H9 (cell line): ENCODE results near the gene CD79B. TPM values are rescaled to one million over a fixed set of nuclear protein-coding genes. Genes with fewer than 3 reads are reported as not detected.
"Not testable (repeated sequence)": the region's sequence is repeated elsewhere in the genome, so short reads cannot be mapped to it uniquely, and the experiment has no call there.

ENCODE experiments used
- DNase-seq: peaks from one replicate; pipeline ENCODE4 v3.0.0-alpha.2; 2017
- H2AFZ ChIP-seq: one replicate; pipeline ENCODE4 v1.6.1; 2013; ENCODE audit warnings: mild to moderate bottlenecking, low read length, control low read depth, moderate library complexity
- H2AK5ac ChIP-seq: 2 replicates; pipeline ENCODE4 v1.6.1; 2013; ENCODE audit warnings: low read length, control low read depth, mixed read lengths; ENCODE audit not compliant: insufficient read length
- H2BK120ac ChIP-seq: one replicate; pipeline ENCODE4 v1.6.1; 2013; ENCODE audit warnings: low read depth, mild to moderate bottlenecking, low read length, control low read depth, inconsistent platforms; ENCODE audit not compliant: poor library complexity, severe bottlenecking
- H2BK12ac ChIP-seq: 2 replicates; pipeline ENCODE4 v1.6.1; 2013; ENCODE audit warnings: low read length, control low read depth, mixed read lengths, low read depth; ENCODE audit not compliant: insufficient read length
- H2BK15ac ChIP-seq: 2 replicates; pipeline ENCODE4 v1.6.1; 2013; ENCODE audit warnings: low read depth, low read length, control low read depth
- H2BK20ac ChIP-seq: one replicate; pipeline ENCODE4 v1.6.1; 2013; ENCODE audit warnings: low read depth, mild to moderate bottlenecking, low read length, control low read depth, inconsistent platforms; ENCODE audit not compliant: poor library complexity, severe bottlenecking
- H2BK5ac ChIP-seq: 2 replicates; pipeline ENCODE4 v1.6.1; 2013; ENCODE audit warnings: low read length, control low read depth, mixed read lengths; ENCODE audit not compliant: insufficient read length
- H3K14ac ChIP-seq: 2 replicates; pipeline ENCODE4 v1.6.1; 2013; ENCODE audit warnings: low read length, control low read depth; ENCODE audit not compliant: insufficient read depth
- H3K18ac ChIP-seq: 2 replicates; pipeline ENCODE4 v1.6.1; 2013; ENCODE audit warnings: low read depth, mild to moderate bottlenecking, mixed read lengths, low read length, control low read depth; ENCODE audit not compliant: insufficient read length
- H3K23ac ChIP-seq: 2 replicates; pipeline ENCODE4 v1.6.1; 2013; ENCODE audit warnings: low read length, control low read depth, mixed read lengths, low read depth; ENCODE audit not compliant: insufficient read length
- H3K23me2 ChIP-seq: 2 replicates; pipeline ENCODE4 v1.6.1; 2013; ENCODE audit warnings: low read depth, mild to moderate bottlenecking, mixed read lengths, low read length, control low read depth; ENCODE audit not compliant: insufficient read length, poor library complexity, severe bottlenecking
- H3K27ac ChIP-seq: 2 replicates; pipeline ENCODE4 v1.5.1; 2013; ENCODE audit warnings: low read length, control low read depth, mixed read lengths, low read depth; ENCODE audit not compliant: insufficient read length
- H3K27me3 ChIP-seq: 2 replicates; pipeline ENCODE4 v1.6.1; 2013; ENCODE audit warnings: low read length, control low read depth, inconsistent platforms; ENCODE audit not compliant: insufficient read depth
- H3K4ac ChIP-seq: 2 replicates; pipeline ENCODE4 v1.6.1; 2013; ENCODE audit warnings: low read depth, mild to moderate bottlenecking, control low read depth, inconsistent platforms, low read length, moderate library complexity
- H3K4me1 ChIP-seq: 2 replicates; pipeline ENCODE4 v1.6.1; 2013; ENCODE audit warnings: low read length, control low read depth, inconsistent platforms; ENCODE audit not compliant: insufficient read depth
- H3K4me2 ChIP-seq: 2 replicates; pipeline ENCODE4 v1.6.1; 2013; ENCODE audit warnings: low read length, control low read depth, mixed read lengths; ENCODE audit not compliant: insufficient read length, insufficient read depth
- H3K56ac ChIP-seq: 2 replicates; pipeline ENCODE4 v1.6.1; 2013; ENCODE audit warnings: low read depth, mild to moderate bottlenecking, mixed read lengths, low read length, control low read depth; ENCODE audit not compliant: insufficient read length
- H3K79me1 ChIP-seq: 2 replicates; pipeline ENCODE4 v1.6.1; 2013; ENCODE audit warnings: low read depth, mild to moderate bottlenecking, moderate library complexity, low read length, control low read depth, inconsistent platforms; ENCODE audit not compliant: insufficient read depth, poor library complexity, severe bottlenecking
- H3K79me2 ChIP-seq: 2 replicates; pipeline ENCODE4 v1.6.1; 2013; ENCODE audit warnings: low read length, control low read depth, inconsistent platforms; ENCODE audit not compliant: insufficient read depth
- H3K9ac ChIP-seq: 2 replicates; pipeline ENCODE4 v1.6.1; 2013; ENCODE audit warnings: low read length, control low read depth, mixed read lengths; ENCODE audit not compliant: insufficient read length; ENCODE audit errors: extremely low read depth
- H3K9me3 ChIP-seq: one replicate; pipeline ENCODE4 v1.6.1; 2013; ENCODE audit warnings: low read depth, low read length, inconsistent platforms; ENCODE audit not compliant: control insufficient read depth
- H3T11ph ChIP-seq: one replicate; pipeline ENCODE4 v1.6.1; 2013; ENCODE audit warnings: mild to moderate bottlenecking, low read length, control low read depth, inconsistent platforms
- H4K20me1 ChIP-seq: one replicate; pipeline ENCODE4 v1.6.1; 2013; ENCODE audit not compliant: control insufficient read depth, insufficient read length, insufficient read depth
- H4K5ac ChIP-seq: 2 replicates; pipeline ENCODE4 v1.6.1; 2013; ENCODE audit warnings: low read depth, mild to moderate bottlenecking, mixed read lengths, low read length, control low read depth; ENCODE audit not compliant: insufficient read length
- H4K8ac ChIP-seq: replicated peaks from 2 replicates; pipeline ENCODE4 v1.6.1; 2013; ENCODE audit warnings: low read length, control low read depth, mixed read lengths, low read depth; ENCODE audit not compliant: insufficient read length
- H4K91ac ChIP-seq: 2 replicates; pipeline ENCODE4 v1.6.1; 2013; ENCODE audit warnings: low read depth, mild to moderate bottlenecking, moderate library complexity, mixed read lengths, low read length, control low read depth; ENCODE audit not compliant: insufficient read length
- H3K27ac Mint-ChIP-seq, 3 experiments: 2 replicates in 2 of 3; 3 replicates in 1 of 3; pipeline ENCODE4 v1.8.0; 2020 to 2021; ENCODE audit warnings: mixed read lengths in 3 of 3, mild to moderate bottlenecking in 1 of 3, moderate library complexity in 1 of 3
- H3K27me3 Mint-ChIP-seq: 2 replicates; pipeline ENCODE4 v1.8.0; 2021; ENCODE audit warnings: low read depth, mild to moderate bottlenecking, moderate library complexity, mixed read lengths
- H3K36me3 Mint-ChIP-seq, 3 experiments: 2 replicates in 2 of 3; 3 replicates in 1 of 3; pipeline ENCODE4 v1.8.0; 2020 to 2021; ENCODE audit warnings: low read depth in 3 of 3, mixed read lengths in 3 of 3; ENCODE audit not compliant: insufficient read depth in 1 of 3
- H3K4me1 Mint-ChIP-seq, 2 experiments: 2 replicates each; pipeline ENCODE4 v1.8.0; 2020; ENCODE audit warnings: mixed read lengths in 2 of 2
- H3K4me3 Mint-ChIP-seq, 2 experiments: 2 replicates in 1 of 2; 3 replicates in 1 of 2; pipeline ENCODE4 v1.8.0; 2020 to 2021; ENCODE audit warnings: mild to moderate bottlenecking in 2 of 2, mixed read lengths in 2 of 2, moderate library complexity in 1 of 2
- H3K9me3 Mint-ChIP-seq, 2 experiments: 2 replicates in 1 of 2; 3 replicates in 1 of 2; pipeline ENCODE4 v1.8.0; 2020; ENCODE audit warnings: mild to moderate bottlenecking in 2 of 2, mixed read lengths in 2 of 2, moderate library complexity in 1 of 2
- WGBS: extraction: QIAGEN DNeasy Blood & Tissue Kit; methylation state at CpG from one replicate; pipeline ENCODE4 v1.1.7; 2013; ENCODE audit warnings: missing lambda C conversion rate, low lambda C conversion rate, mixed read lengths; ENCODE audit not compliant: insufficient read length; ENCODE audit errors: extremely low coverage; 5-methylcytosine and 5-hydroxymethylcytosine counted together
- total RNA-seq: library from RNA; stranded (reverse); gene quantifications from 2 replicates; pipeline ENCODE4 v1.2.1, GENCODE V29; 2021

The CD79B gene
- total RNA-seq, 1 experiment from 2014 or later: 0.96 TPM

- Mint-ChIP-seq H3K27me3 (peaks cover 10% of the 10 kb centered on the region), H3K4me1 (peaks cover 17 to 21% of the 10 kb centered on the region in 2 experiments)
- H3K27ac ChIP-seq, H3K4me1 ChIP-seq, H4K5ac ChIP-seq, H3K9ac ChIP-seq, H3K56ac ChIP-seq, H2AK5ac ChIP-seq, H3K4me3 Mint-ChIP-seq, H2BK5ac ChIP-seq, H2BK12ac ChIP-seq, H3K79me1 ChIP-seq, H3K36me3 Mint-ChIP-seq, H3K79me2 ChIP-seq, DNase-seq, H3K27me3 ChIP-seq, H3K18ac ChIP-seq, H2BK15ac ChIP-seq, H3K4me2 ChIP-seq, H3K14ac ChIP-seq, H3K4ac ChIP-seq, H4K91ac ChIP-seq, H3K27ac Mint-ChIP-seq, H3K9me3 Mint-ChIP-seq, H3K23ac ChIP-seq, H2AFZ ChIP-seq, H2BK20ac ChIP-seq, H4K20me1 ChIP-seq, H3T11ph ChIP-seq, H3K9me3 ChIP-seq, H2BK120ac ChIP-seq, H3K23me2 ChIP-seq, H4K8ac ChIP-seq: not testable (repeated sequence)
- no CpG with 5 or more reads among the region's 5 CpGs for WGBS
These were observed 11.4 kb downstream of the CD79B start for GRCh38 chr17:63920779-63921178.

- WGBS: no CpG with 5 or more reads among the region's 6 CpGs
- H3K4me2 ChIP-seq, H3T11ph ChIP-seq, H3K9me3 Mint-ChIP-seq, H3K18ac ChIP-seq, H2BK20ac ChIP-seq, H3K9ac ChIP-seq, H3K23ac ChIP-seq, H2BK120ac ChIP-seq, H3K79me2 ChIP-seq, H3K14ac ChIP-seq, H3K79me1 ChIP-seq, H2BK5ac ChIP-seq, H4K8ac ChIP-seq, H3K4ac ChIP-seq, H4K91ac ChIP-seq, H3K56ac ChIP-seq, H4K20me1 ChIP-seq, H2BK15ac ChIP-seq, H2AFZ ChIP-seq, DNase-seq, H3K27ac Mint-ChIP-seq, H3K36me3 Mint-ChIP-seq, H2AK5ac ChIP-seq, H3K27me3 ChIP-seq, H3K23me2 ChIP-seq, H3K4me3 Mint-ChIP-seq, H3K9me3 ChIP-seq, H3K4me1 ChIP-seq, H3K27ac ChIP-seq, H2BK12ac ChIP-seq, H4K5ac ChIP-seq: not testable (repeated sequence)
- peaks cover 16% of the 10 kb centered on the region for H3K27me3 Mint-ChIP-seq
- H3K4me1 Mint-ChIP-seq: peaks cover 17 to 21% of the 10 kb centered on the region in 2 experiments
These were observed 12.1 kb downstream of the CD79B start for GRCh38 chr17:63920050-63920449.
